ENCODE measurements around the gene HKDC1. TPM values are rescaled to one million over a fixed set of nuclear protein-coding genes. Genes with fewer than 3 reads are reported as not detected.

HKDC1 gene
- total RNA-seq, 1 donor from 2014 or later, result not detected

GRCh38 chr10:69223028-69223342, 2.9 kb downstream of the HKDC1 start:
- Histone ChIP-seq H3K36me3 (no peaks in the 10 kb centered on the region), H3K4me3 (no peak overlapping the region), H3K4me1 (no peaks in the 10 kb centered on the region), H3K27me3 (ENCODE audit: low read depth) (peaks cover 22% of the 10 kb centered on the region), H3K9me3 (replicated peaks) (no peaks in the 10 kb centered on the region), H3K27ac (replicated peaks) (no peak overlapping the region)
- no peak for DNase-seq
- intact Hi-C loops (cut with micrococcal nuclease), result no loop called here
- TF ChIP-seq CTCF (IDR thresholded peaks at IDR 0.05; ENCODE audit: borderline replicate concordance), result no peak

GRCh38 chr10:69224862-69225657, 4.9 kb downstream of the HKDC1 start:
- intact Hi-C loops (cut with micrococcal nuclease), result no loop called here
- DNase-seq, result no peak
- Histone ChIP-seq H3K4me3 (no peak overlapping the region), H3K9me3 (replicated peaks) (no peaks in the 10 kb centered on the region), H3K4me1 (peaks cover 6% of the 10 kb centered on the region), H3K36me3 (no peaks in the 10 kb centered on the region), H3K27ac (replicated peaks) (no peak overlapping the region), H3K27me3 (ENCODE audit: low read depth) (peaks cover 5% of the 10 kb centered on the region)
- no peak for TF ChIP-seq CTCF (IDR thresholded peaks at IDR 0.05; ENCODE audit: borderline replicate concordance)

- no peaks in the 10 kb centered on the region for H3K27me3 ChIP-seq (ENCODE audit: low read depth)
- H3K27ac ChIP-seq (replicated peaks), result no peak overlapping the region
- no peak for DNase-seq
- no peaks in the 10 kb centered on the region for H3K9me3 ChIP-seq (replicated peaks)
- TF ChIP-seq CTCF (IDR thresholded peaks at IDR 0.05; ENCODE audit: borderline replicate concordance), result no peak
- intact Hi-C loops (cut with micrococcal nuclease), result no loop called here
- no peaks in the 10 kb centered on the region for H3K36me3 ChIP-seq
- peaks cover 6% of the 10 kb centered on the region for H3K4me1 ChIP-seq
- no peak overlapping the region for H3K4me3 ChIP-seq
These were observed 5.5 kb downstream of the HKDC1 start for GRCh38 chr10:69225681-69226080.

DNA sequence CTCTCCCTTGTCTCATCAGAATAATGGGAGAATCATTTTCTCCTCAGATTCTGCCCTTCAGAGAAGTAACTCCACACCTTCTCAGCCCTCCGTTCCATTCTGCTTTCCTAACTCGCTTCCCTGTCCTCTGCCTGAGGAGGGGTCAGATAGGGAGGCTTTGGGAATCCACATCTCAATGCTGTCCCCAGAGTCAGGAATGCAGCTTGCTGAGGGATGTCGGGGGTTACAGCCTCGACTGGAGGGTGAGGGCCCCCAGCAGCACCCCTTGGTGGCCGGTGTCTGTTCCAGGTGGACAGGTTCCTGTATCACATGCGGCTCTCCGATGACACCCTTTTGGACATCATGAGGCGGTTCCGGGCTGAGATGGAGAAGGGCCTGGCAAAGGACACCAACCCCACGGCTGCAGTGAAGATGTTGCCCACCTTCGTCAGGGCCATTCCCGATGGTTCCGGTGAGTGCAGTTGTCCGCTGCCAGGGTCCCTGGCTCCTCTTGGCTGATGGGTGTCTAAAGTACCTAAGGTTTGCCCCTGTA, 6.9 kb downstream of the HKDC1 start:
- H3K9me3 ChIP-seq (replicated peaks), result no peaks in the 10 kb centered on the region
- H3K4me3 ChIP-seq, result no peak overlapping the region
- H3K4me1 ChIP-seq, result peaks cover 6% of the 10 kb centered on the region
- no peak for TF ChIP-seq CTCF (IDR thresholded peaks at IDR 0.05; ENCODE audit: borderline replicate concordance)
- H3K27me3 ChIP-seq (ENCODE audit: low read depth), result no peaks in the 10 kb centered on the region
- no peak for DNase-seq
- H3K36me3 ChIP-seq, result no peaks in the 10 kb centered on the region
- no peak overlapping the region for H3K27ac ChIP-seq (replicated peaks)
- intact Hi-C loops (cut with micrococcal nuclease), result no loop called here

GRCh38 chr10:69228151-69228550, 8.0 kb downstream of the HKDC1 start:
- no peak for TF ChIP-seq CTCF (IDR thresholded peaks at IDR 0.05; ENCODE audit: borderline replicate concordance)
- intact Hi-C loops (cut with micrococcal nuclease), result no loop called here
- H3K27me3 ChIP-seq (ENCODE audit: low read depth), result no peaks in the 10 kb centered on the region
- H3K4me1 ChIP-seq, result peaks cover 6% of the 10 kb centered on the region
- DNase-seq, result no peak
- H3K4me3 ChIP-seq, result no peak overlapping the region
- no peaks in the 10 kb centered on the region for H3K9me3 ChIP-seq (replicated peaks)
- no peak overlapping the region for H3K27ac ChIP-seq (replicated peaks)
- no peaks in the 10 kb centered on the region for H3K36me3 ChIP-seq

Data from left ventricle myocardium inferior (tissue), 1 donor.